HG03103 (cell line): ENCODE results near the gene STX5.
"Not testable (repeated sequence)": the region's sequence is repeated elsewhere in the genome, so short reads cannot be mapped to it uniquely, and the experiment has no call there.

Experiments
- ATAC-seq: cut with Tn5 transposase; IDR thresholded peaks from one replicate; pipeline ENCODE4 v1.9.1; 2021; ENCODE audit warnings: low read depth; ENCODE audit not compliant: unreplicated experiment

The STX5 gene

DNA sequence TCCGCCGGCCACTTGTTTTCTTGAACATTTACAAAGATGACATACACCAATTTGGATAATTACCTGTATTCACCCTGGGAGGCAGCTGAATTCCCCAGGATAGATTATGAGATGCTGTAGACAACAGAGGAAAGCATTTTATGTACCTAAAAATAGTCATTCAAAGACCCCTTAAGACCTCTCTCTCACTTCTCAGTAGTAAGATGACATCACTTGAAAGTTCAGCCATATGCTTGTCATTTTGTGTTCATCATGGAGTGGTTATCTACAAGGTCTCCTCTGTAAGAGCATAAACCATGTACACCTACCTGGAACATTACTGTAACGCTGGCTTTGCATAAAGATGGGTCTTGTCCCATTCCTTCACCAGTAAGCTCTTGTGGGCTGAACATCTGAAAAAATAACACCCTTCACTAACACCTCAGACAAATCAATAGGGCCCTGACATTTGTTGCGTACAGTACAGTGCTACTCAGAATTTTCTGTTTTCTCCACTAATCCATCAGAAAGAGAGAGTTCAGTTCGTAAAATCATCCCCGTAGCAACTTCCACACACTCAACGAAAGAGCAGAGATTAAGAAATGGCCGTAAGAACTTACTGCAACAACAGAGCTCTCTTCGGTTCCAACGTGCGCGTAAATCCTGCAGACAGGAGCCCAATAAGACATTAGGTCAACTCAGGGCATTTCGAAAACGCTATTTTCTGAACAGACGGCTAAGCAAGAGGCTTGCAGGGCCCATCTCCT, 23.1 kb upstream of the STX5 start:
- no peak for ATAC-seq

DNA sequence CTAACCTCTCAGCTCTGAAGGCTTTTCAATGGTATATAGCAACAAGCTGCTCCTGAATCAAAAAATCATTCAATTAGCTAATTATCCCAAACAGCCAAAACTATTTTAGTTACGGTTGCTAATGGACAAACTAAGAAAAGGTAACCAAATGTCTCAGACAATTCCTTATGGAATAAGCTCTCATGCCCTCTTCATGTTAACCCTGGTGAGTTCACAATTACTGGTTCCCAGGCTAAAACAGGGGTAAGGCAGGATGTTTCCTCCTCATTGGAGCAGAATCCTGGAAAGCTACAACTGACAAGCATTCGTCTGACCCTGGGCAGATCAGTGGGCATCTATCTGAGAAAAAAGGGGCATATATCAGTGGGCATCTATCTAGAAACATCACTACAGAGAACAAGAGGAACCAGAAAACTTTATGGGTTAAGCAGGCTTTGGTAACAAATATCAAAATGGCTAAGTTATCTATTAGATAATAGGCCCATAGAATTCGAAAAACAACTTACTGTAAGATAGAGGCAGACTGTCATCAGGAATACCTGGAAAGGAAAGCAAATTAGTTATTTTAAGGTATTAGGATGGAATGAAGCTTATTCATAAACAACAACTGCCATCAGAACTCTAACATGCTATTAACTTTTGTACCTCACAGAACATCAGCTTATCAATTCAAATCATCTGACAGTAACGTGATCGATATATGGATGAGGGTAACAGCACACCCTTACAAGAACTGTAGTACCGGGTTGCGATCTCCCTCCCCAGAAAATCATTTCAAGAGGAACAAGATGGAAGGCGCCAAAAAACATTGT, 22.4 kb upstream of the STX5 start:
- no peak for ATAC-seq

DNA sequence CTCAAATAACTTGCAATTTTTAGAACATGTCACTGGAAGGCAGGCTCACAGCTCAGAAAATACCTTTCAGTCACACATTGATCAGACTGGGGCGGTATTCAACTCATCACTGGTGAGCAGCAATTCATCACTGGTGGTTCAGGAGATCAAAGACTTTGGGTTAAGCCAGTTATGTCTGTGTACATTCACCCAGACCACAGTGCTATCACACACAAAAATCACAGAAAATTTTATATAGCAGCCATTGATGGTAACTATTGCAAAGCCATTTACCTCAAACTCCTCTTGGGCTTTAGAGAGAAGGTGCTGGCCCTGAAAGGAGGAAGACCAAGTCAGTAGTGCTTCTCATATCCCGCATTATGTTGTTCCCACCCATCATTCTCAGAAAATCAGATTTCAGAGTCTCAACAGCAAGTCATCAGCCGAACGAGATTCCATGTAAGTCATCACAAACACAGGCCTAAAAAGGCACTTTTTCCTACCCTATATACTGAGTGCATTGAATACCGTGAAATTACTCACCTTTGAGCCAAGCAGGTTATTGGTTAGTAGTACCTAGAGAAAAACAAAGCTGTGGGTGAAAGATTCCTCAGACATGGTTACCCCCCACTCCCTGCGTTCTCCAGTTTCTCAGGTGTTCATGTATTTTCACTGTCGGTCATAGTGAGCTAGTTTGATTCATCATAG, 21.6 kb upstream of the STX5 start:
- no peak for ATAC-seq

DNA sequence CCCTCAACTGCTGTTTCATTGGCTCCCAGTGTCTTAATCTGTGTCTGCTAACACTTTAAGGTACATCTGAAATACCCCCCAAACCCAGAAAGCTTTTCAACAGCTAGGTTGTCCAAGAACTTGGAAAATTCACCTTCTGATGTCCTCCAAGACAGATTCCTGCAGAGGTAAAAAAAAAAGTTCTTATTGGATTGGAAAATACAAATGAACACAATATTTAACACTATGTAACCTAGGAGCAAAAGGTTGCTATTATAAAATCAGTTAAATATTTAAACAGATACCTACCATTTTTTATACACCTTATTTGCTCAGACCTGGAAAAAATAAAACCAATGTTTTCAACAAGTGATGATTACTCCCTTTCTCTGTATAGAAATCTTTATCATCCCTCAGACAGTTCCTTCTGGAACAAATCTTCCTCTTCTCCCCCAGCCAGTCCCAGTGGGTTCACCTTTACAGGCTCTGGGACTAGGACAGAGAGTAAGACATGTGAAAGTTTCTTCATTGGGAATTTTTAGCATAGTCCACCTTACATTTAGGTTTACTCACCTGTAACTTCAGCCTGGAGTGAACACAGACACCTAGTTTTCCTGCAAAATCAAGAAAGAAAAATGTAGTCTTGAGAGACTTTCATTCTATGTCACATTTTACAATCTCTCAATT, 20.8 kb upstream of the STX5 start:
- no peak for ATAC-seq

DNA sequence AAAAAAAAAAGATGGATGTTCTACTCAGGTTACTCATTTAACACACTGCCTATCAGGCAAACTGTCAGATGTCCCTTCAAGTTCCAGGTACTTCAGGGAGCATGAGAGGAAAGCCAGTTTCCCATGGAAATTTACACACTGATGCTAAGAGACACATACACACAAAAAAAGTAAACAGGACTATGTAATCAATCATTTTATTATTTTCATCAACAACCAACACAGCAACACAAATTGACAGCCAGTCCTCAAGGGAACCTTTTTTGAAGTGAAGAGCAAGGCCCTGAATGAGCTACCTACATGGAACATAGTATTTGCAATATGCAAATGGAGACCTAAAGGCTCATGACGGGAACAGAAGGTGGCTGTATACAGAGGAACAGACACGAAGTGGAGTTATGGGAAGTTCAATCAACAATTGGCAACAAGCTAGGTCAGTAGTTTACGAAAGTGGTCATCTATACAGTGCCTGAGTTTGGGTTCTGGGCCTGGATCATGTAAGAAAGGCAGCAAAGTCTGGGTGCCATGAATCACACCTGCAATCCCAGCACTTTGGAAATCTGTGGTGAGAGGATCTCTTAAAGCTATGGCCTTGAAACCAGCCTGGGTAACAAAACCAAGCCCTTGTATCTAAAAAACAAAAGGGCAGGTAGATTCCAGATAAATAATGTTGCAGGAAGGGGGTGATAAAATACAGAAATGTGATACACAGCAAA, 20.1 kb upstream of the STX5 start:
- ATAC-seq, result no peak

DNA sequence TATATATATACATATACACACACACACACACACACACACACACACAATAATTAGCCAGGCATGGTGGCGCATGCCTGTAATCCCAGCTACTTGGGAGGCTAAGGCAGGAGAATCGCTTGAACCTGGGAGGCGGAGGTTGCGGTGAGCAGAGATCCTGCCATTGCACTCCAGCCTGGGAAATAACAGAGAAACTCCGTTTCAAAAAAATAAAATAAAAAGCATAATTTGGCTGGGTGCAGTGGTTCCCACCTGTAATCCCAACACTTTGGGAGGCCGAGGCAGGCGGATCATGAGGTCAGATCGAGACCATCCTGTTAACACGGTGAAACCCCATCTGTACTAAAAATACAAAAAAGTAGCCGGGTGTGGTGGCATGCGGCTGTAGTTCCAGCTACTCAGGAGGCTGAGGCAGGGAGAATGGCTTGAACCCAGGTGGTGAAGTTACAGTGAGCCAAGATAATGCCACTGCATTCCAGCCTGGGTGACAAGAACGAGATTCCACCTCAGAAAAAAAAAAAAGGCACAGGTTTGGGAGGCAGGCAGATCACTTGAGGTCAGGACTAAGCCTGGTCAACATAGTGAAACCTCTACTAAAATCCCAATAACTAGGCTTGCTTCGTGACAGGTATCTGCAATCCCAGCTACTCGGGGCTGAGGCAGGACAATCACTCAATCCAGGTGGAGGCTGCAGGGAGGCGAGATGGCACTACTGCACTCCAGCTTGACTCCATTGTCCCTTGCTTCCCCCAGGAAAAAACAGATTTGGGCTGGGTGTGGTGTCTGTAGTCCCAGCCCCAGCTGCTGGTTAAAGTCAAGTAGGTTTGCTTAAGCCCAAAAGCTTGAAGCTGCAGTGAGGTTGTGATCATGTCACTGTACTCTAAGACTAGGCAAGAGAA, 19.3 kb upstream of the STX5 start:
- no peak for ATAC-seq

DNA sequence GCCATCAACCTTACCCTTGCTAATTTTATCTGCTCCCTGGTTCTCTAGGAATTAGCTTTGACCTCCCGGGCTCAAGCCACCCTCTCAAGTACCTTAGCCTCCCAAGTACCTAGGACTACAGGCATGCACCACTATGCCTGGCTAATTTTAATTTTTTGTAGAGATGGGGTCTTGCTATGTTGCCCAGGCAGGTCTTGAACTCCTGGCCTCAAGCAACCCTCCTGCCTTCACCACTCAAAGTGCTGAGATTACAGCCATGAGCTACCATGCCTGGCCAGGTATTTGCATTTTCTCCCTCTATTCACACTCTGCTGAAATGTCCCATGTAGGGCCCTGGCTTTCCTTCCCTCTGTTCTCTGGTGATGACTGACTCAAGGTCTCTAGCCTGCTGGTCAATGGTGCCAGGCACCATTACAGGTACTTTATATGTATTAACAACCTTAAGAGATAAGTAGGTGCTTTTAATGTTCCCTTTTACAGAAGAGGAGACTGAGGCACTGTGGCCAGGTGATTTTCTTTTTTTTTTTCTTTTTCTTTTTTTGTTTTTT, 16.0 kb upstream of the STX5 start:
- no peak for ATAC-seq

DNA sequence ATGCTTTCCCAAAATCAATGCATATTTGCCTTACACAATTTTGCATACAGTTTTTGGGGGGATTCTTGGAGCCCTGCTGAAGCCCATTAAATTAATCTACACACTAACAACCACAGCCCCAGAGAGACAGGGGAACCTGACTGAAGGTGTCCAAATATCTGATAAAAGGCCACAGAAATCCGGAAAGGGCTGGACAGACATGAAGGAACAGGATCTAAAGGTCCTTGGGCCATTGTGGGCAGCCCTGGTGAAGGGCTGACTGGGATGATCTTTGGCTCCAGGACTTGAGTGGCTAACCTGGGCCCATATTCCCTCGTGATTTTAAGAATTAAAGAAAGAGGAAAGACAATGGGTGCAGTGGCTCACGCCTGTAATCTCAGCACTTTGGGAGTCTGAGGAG, 14.3 kb upstream of the STX5 start:
- no peak for ATAC-seq

DNA sequence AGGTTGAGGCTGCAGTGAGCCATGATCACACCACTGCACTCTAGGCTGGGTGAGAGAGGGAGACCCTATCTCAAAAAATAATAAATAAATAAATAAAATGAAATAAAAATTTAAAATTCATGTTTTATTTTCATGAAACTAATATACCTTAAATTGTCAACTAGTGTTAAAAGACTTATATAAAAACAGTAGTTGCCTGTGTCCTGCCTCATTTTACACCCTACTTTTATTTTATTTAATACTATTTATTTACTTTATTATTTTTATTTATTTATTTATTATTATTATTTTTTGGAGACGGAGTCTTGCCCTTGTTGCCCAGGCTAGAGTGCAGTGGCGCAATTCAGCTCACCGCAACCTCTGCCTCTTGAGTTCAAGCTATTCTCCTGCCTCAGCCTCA, 12.3 kb upstream of the STX5 start:
- no peak for ATAC-seq

DNA sequence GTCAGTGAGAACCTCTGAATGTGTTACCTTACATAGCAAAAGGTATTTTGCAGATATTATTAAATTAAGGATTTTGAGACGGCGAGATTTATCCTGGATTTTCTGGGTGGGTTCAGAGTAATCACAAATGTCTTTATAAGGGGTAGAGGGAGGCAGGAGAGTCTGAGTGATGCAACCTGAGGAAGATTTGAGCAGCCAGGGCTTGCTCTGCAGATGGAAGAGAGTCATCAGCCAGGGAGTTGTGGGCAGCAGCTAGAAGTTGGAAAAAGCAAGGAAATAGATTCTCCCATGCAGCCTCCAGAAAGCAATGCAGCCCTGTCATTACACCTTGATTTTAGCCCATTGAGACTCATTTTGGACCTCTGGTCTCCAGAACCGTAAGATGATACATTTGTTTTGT, 11.6 kb upstream of the STX5 start:
- no peak for ATAC-seq

DNA sequence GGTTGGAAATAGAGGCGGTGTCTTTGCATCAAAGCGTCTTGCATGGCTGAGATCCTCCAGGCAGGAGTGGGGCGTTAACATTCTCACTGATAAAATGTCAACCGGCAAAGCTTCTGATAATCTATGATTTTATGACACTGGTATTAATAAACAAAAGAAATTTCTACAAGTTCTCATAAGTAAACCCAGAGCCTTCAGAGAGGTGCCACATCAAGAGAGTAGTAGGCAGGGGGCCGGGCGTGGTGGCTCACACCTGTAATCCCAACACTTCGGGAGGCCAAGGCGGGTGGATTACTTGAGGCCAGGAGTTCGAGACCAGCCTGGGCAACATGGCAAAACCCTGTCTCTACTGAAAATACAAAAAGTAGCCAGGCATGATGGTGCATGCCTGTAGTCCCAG, 11.0 kb upstream of the STX5 start:
- not testable (repeated sequence) for ATAC-seq

DNA sequence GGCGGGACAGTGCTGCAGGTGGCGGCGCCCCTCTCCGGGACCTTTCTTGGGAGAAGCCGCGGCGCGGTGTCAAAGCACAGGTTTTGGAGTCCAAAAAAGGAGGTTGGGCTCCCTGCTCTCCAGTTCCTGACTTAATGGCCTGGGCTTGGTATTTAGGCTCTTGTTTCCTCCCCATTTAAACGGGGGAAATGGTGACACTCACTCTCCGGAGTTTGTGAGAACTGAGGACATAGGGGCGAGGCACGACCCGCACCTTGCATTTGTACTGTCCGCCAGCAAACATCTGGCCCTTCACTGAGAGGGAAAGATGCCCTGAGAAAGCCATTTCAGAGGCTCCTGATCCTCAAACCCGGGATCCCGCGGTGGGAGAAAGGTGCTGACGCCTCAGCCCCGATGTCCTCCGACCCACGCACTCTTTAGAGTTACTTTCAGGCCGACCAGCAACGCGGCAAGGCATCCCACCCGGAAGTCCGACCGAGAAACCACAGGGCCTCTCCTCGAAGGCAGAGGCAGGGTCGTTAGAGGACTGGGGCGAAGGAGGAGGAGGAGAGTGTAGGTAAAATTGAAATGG, 10.4 kb upstream of the STX5 start:
- no peak for ATAC-seq

DNA sequence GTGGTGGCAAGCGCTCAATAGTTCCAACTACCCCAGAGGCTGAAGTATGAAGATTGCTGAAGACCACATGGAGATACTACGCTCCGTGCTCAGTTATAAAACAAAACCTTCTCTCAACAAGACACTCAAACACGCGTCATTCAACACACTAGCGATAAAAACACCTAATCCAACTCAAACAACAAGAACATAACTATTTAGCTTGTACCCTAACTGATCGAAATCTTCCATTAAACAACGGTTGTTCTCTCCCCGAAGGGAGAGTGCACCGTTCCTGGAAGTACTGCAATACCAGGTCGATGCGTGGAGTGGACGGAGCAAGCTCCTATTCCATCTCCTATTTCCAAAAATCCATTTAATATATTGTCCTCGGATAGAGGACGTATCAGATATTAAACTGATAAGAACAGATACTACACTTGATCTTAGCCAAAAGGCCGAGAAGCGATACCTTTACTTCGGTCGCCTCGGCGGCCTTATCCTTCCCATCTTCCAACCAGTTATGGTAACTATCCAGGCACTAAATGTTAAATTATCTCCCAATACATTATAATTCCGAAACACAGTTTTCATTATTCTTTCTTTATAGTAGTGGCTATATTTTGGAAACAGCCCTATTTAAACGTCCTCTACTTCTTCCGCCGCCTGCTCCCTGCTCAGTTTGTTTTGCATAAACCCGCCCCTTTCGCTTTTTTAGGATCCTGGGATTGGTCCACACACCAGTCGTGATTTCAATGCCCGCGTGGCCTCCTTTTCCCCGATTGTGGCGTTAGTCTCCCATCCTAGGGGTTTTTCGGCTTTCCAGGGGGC, 9.7 kb upstream of the STX5 start:
- ATAC-seq, result peak; percentile 36

DNA sequence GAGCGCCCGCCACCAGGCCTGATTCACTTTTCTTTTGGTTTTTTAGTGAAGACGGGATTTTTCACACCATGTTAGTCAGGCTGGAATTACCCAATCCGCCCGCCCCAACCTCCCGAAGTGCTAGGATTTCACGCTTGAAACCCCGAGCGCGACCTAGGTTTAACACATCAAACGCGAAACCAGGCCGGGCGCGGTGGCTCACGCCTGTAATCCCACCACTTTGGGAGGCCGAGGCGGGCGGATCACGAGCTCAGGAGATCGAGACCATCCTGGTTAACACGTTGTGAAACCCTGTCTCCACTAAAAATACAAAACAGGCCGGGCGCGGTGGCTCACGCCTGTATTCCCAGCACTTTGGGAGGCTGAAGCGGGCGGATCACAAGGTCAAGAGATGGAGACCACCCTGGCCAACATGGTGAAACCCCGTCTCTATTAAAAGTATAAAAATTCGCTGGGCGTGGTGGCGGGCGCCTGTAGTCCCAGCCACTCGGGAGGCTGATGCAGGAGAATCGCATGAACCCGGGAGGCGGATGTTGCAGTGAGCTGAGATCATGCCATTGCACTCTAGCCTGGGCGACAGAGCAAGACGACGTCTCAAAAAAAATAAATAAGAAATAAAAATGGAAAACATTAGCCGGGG, 9.0 kb upstream of the STX5 start:
- not testable (repeated sequence) for ATAC-seq

DNA sequence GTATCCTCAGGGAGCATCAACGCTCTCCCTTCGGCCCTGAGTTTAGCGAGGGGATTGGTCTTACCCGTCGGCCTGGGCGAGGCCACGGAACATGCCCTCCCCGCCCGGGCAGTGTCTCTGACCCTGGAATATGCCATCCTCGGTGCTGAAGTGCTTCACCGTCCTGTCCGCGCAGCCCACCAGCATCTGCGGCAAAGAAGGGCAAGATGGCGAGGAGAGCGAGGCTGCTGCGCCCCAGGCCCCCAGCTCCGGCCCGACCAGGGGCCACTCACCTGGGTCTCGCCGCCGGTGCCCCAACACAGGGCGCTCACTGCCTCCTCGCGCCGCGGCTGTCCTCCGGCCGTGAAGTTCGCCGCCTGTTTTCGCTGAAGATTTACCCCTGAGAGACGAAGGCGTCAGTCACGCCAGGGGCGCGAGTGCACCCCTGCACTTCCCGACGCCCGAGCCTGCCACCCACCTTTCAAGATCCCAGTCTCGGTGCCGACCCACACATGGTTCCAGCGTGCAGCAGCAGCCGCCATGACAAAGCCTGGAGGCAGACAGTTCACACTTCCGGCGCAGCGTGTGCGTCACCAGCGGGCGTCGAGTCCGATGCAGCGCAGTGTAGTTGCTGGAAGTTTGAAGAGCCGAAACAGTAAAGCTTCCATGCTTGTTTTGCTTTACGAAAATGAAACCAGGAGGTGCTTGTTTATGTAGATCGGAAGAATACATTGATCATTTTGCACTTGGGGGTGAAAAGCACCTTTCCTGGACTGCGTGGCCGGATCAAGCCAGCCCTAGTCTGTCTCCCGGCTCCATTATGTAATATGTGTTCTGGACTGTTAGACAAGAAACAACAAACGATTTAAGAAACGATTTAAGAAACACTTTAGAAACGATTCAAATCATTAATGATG, 7.4 kb upstream of the STX5 start, which contains the start of gene WDR74:
WDR74 (minus strand) TSS at position 541 of the 896 bp plus-strand sequence; CDS start at position 521, 20 bp downstream.
- ATAC-seq, result no peak

DNA sequence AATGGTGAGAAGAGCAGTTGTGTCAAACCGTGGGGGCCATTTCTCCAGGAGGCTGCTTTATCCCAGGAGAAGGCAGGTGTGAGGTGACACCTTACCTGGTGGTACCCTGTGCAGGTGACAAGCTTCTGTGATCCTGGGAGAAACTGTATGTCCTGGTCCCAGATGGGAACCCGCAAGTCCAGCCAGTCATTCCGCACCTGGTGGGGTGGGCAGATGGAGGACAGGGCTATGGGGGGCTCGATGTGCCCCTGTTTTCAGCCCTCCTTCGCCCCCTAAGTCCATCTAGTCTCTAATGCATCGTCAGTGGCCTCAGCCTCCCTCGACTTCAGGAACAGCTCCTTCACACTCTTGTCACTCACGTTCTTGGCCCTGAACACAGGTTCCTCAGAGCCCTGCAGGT, 3.5 kb upstream of the STX5 start:
- ATAC-seq, result no peak
